HG03469 (cell line): ENCODE measurements around the gene TRAPPC2L.

ENCODE experiments used
- ATAC-seq: cut with Tn5 transposase; IDR thresholded peaks from one replicate; pipeline ENCODE4 v1.9.1; 2021; ENCODE audit warnings: mild to moderate bottlenecking, moderate library complexity, moderate number of reproducible peaks; ENCODE audit not compliant: unreplicated experiment

The TRAPPC2L gene

GRCh38 chr16:88856122-88856827, 652 bp upstream of the TRAPPC2L start:
- no peak for ATAC-seq

DNA sequence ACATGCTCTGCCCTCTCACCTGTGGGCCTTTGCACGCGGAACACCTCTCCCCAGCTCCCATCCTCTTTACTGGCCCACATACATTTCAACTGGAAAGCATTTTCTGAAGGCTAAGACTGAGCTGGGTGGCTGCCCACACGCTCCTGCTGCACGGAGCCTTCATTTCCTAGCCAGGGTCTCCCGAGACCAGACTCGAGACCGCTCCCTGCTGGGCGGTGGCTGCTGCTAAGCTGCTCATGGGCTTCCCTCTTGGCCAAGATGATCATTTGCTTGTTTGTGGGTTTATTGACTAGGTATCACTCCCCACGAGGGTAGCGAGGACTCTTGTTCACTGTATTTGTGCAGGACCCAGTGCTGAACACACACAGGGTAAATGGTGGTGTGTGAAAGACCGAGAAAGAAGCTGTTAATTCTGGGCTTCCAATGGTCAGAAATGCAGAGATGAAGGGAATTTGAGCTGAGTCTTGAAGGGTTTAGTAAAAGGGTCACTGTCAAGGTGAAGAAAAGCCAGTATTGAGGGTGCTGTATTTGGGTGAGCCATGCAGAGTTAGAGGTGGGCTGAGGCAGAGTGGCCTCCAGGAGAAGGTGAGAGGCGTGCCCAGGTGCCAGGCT, 907 bp downstream of the TRAPPC2L start:
- no peak for ATAC-seq

DNA sequence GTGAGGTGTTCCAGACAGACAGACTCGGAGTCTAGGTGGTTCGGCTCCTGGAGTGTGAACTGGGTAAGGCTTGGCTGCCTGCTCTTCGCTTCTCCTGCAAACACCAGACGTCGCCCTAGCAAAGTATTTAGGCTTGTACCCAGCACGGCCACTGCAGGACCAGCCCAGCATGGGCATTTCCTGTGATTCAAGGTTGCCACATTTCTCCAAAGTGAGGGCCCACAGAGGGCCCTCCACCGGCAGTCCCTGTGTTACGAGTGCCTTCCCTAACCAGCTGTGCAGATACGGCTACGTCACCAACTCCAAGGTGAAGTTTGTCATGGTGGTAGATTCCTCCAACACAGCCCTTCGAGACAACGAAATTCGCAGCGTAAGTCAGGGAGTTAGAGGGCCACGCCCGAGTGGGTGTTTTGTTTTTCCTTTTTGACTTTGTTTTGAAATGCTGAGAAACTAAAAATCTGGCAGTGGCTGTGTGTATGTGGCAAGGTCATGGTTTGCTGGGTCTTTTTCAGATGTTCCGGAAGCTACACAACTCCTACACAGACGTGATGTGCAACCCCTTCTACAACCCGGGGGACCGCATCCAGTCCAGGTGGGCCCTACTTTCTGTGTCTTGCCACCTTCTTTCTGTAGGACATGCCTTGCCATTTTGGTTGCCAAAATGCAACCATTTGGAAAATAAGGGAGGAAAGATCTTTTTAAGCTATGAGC, 2.6 kb downstream of the TRAPPC2L start:
- no peak for ATAC-seq

DNA sequence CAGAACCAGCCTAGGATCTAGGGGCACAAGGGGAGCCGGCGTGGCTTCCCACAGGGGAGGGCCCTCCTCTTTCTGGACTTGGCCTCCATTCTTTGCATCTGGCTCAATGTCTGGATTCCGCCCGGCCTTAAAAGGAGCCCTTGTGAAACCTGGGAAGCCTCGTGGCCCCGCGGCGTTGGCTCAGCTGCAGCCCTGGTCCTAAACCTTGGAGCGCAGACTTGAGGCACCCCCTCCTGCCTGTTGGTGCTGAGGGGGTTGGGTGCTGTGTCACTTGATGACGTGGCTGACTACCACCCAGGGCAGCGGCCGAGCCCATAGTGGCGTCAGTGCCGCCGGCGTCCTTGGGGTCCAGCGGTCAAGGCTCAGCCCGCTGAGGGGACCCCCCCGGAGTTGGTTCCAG, 4.4 kb downstream of the TRAPPC2L start:
- no peak for ATAC-seq

GRCh38 chr16:88862968-88863367, 6.0 kb downstream of the TRAPPC2L start:
- no peak for ATAC-seq

- no peak for ATAC-seq
These were observed 6.5 kb downstream of the TRAPPC2L start for GRCh38 chr16:88863426-88863825.

- no peak for ATAC-seq
These were observed 7.2 kb downstream of the TRAPPC2L start for GRCh38 chr16:88864099-88864498.

- ATAC-seq, result no peak
These were observed 7.6 kb downstream of the TRAPPC2L start for GRCh38 chr16:88864521-88864920.

GRCh38 chr16:88865310-88865709, 8.4 kb downstream of the TRAPPC2L start:
- ATAC-seq, result no peak

GRCh38 chr16:88865742-88866141, 8.8 kb downstream of the TRAPPC2L start:
- no peak for ATAC-seq

GRCh38 chr16:88866151-88866920, 9.4 kb downstream of the TRAPPC2L start, which contains the start of gene PABPN1L:
Gene PABPN1L, minus strand, starts transcription at chr16:88866660. Its CDS starts 54 bp downstream, at chr16:88866606.
- ATAC-seq, result no peak

GRCh38 chr16:88867581-88868246, 10.8 kb downstream of the TRAPPC2L start:
- no peak for ATAC-seq

DNA sequence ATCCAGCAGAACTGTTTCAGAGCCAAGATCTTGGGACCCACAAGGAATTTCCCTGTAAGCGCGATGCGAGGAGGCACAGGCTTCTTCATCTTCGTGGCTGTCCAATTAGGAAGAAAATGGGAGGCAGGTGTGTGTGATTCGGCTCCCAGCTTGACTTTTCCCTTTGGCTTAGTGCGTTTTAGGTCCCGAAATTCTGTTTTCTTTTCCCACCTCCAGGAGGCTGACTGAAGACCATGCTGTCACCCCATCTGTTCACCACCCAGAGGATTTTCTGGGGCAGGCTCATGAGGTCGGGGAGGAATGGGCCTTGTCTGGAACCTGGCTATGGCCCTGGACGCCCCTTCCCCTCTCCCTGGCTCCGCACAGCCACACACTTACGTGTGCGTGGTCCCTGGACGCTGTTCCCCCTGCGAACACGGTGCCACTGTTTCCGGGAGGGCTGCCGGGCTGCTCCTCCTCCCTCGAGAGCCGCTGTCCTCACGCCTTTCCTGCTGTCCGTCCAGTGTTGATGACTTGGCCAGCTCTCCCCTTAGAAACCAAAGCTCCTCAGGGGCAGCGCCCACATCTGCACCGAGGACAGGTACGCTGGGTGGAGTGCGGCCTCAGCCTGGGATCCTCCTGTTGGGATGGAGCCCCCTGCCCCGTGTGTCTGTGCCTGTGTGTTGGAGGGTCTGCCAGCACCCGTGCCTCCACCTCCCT, 12.2 kb downstream of the TRAPPC2L start:
- no peak for ATAC-seq

- no peak for ATAC-seq
These were observed 12.7 kb downstream of the TRAPPC2L start for GRCh38 chr16:88869673-88869980.

- no peak for ATAC-seq
These were observed 13.9 kb downstream of the TRAPPC2L start for GRCh38 chr16:88870608-88871348.

- no peak for ATAC-seq
These were observed 14.4 kb downstream of the TRAPPC2L start for GRCh38 chr16:88871349-88871702.

DNA sequence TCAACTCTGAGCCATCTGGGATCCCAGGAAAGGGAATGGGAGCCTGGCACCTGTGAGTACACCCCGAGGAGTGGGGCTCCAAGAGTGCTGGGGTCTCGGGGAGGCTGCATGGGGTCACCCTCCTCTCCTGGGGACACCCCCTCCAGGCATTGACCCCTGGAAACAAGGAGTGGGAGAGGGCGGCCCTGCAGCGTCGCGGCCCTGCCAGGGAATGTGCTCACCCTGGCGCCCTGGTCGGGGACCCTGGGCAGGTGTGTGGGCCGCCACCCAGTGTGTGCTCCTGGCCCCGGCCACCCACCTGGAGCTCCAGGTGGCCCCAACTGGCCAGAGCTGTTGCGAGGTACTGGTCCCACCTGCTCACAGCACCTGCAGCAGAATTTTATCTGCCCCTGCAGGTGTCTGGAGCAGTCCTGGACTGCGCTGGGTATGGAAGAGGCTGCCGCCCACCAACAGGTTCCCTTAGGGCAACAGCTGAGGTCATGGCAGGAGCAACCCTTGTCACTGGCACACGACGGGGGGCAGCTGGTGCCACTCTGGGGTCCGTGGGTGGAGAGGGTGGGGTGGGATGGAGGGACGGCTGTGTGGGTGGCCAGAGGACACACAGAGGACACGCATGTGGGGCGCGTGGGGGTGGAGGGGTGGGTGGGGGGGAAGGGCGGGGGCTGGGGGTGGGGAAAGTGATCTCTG, 14.9 kb downstream of the TRAPPC2L start:
- ATAC-seq, result no peak

DNA sequence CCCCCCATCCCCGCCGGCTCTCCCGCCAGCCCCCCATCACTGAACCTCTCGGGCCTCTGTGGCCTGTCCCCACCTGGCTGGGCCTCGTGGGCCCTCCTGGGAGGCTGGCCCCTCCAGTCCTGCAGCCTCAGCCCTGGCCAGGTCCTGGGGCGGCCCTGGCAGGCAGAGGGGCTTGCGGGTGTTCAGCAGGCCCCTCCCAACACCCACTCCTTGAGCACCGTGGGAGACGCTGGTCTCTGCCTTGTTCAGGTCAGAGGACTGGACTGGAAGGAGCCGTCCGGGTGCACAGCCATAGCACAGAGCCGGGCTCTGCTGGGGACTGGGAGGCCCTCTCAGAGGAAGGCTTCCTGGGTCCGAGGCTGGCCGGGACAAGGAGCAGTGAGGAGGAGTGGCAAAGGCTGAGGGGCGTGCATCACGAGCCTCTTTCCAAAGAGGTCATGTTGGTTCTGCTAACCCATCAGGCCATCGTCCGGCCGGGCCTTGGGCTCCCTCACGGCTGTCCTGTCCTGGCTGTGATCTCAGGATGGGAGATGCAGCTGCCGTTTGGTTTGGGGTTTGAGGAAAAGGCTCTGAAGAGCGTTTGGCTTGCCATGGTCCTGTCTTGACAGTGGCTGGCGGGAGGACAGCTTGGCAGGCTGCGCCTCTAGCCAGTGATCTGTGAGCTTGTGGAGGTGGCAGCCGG, 15.9 kb downstream of the TRAPPC2L start:
- ATAC-seq, result no peak
